ENCODE measurements around the gene SYNPR.

DNA sequence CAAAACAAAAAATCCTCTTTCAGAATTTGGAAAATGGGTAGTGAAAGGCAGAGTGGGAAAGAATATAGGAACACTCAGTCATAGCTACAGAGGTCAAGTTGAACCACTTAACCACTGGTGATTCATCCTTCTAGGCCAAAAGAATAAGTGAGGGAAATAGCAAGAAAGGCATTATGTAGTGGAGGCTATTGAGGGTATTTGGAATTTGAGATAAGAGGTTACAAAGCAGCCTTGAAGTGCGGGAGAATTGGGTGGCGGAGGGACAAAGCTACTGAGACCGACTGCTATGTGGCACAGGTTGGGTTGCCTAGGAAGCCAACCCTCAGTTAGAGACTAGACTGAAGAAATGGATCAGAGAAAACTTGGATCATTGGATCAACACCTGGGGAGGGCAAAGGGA lies 109.5 kb downstream of the SYNPR start:
- no peak for TF ChIP-seq CTCF (IDR thresholded peaks at IDR 0.05)
- no peak for TF ChIP-seq EP300 (IDR thresholded peaks at IDR 0.05)
- TF ChIP-seq POLR2A (IDR thresholded peaks at IDR 0.05): no peak
